Hematopoietic multipotent progenitor cell treated with erythropoietin and hydrocortisone succinate and interleukin-3 and kit ligand, for 8 days (in vitro differentiated cells): ENCODE data around the gene GAN.

Source experiments
- DNase-seq: peaks from one replicate; pipeline ENCODE4 v3.0.0-alpha.2; 2015

GAN gene

GRCh38 chr16:81435103-81435502, 120.3 kb downstream of the GAN start:
- no peak for DNase-seq

DNA sequence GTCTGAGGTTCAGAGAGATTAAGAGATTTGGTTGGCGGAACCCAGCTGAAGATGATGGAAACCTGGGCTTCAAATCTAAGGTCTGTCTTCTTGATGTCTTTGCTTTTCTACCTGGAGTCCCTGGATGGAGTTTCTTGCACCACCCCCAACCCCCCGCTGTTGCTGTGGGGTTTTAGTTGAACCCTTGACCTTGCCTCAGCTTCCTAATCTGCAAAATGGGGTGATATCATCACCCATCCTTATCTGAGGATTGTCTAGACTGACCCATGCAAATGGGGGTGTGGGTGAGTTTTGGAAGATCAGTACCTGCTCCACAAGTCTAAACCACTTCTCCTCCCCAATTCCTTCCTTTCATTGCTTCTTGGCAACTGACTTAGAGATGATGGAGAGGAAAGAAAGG, 120.8 kb downstream of the GAN start:
- DNase-seq, result no peak

GRCh38 chr16:81436386-81436785, 121.6 kb downstream of the GAN start:
- DNase-seq, result no peak

DNA sequence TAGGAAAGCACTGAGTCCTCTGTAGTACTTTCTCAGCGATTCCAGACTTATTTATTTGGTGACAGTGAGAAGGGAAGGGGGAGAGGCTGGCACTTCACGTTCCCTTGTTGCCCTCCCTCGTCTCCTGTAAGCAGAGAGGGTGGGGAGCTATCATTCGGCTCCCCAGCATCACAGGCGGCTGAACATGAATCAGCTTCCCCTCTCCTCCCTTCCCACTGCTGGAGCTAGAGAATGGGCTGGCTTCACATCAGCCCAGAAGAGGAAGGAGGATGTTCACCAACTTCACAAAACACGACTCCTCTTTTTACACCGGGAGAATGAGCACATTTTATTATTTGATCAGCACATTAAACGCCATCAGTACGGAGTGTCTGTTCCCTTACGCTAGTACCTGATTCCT, 123.1 kb downstream of the GAN start:
- no peak for DNase-seq
